Stromal cell of bone marrow (primary cell): Measurements from ENCODE around the gene ZNF787.

ENCODE experiments used
- DNase-seq: peaks from one replicate; pipeline ENCODE4 v3.0.0-alpha.2; 2012; ENCODE audit warnings: low read depth

The ZNF787 gene

DNA sequence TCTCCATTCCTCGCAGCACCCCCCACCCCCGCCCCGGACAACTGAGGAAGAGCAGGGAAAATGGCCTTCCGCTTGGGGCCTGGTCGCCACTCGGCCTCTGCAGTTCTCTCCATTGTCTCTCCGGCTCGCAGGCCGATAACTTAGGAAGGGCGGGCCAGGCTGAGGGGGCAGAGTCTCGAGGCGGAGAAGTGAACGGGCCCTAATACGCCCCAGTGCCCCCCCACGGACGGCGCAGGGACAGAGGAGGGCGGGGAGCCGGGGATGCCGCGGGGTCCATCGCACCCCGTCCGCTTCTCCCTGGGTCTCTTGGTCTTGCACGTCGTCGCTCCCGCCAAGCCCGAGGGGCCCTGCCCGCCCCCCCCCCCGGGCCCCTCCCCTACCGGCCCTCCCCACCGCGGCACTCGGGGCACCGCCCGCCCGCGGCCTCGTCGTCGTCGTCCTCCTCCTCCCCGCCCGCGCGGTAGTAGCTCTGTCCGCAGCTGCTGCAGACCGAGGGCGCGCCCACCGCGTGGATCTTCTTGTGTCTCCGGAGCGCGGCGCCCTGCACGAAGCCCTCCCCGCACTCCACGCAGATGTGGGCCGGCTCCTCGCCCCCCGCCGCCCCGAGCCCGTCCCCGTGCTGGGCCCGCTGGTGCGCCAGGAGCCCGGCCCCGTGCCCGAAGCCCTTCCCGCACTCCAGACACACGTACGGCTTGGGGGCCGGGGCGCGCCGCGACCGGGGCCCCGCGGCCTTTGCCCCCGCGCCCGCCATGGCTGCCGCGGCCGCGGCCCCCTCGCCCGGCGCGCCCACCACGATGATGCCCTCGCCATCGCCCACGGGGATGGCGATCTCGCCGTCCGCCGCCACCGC, 33.2 kb downstream of the ZNF787 start:
- DNase-seq, result no peak

DNA sequence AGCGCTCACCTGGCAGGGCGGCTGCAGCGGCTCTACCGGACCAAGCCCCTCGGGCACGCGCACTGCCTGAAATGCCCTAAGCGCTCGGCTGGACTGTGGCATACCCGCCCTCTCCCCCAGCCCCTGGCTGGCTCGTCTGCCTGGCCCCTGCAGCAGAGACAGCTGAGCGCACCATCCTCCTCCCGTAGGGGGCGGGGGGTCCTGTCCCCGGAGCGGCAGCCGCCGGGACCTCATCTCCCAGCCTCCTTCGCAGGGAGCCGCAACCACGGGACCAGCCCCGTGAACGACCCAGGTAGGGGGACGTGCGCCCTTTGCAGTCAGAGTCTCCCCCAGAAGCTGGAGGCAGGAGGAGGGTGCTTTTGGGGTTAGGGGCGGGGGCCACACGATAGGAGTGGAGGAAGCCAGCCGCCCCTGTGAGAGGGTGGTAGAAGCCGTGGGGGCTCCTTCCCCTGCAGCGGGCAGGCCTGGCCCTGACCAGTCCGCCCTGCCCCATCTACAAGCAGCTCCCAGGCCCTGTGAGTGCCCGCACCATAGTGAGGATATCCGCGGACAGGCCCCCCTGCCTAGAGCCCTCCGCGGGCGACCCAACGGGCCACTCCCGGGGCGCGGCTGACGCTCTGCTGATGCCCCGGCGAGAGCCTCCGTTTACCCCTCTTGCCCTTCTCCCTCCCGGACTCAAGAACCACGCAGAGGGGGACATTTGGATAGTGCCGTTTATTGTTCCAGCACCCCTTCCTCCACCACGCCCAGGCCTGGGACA, 34.2 kb downstream of the ZNF787 start:
- no peak for DNase-seq

DNA sequence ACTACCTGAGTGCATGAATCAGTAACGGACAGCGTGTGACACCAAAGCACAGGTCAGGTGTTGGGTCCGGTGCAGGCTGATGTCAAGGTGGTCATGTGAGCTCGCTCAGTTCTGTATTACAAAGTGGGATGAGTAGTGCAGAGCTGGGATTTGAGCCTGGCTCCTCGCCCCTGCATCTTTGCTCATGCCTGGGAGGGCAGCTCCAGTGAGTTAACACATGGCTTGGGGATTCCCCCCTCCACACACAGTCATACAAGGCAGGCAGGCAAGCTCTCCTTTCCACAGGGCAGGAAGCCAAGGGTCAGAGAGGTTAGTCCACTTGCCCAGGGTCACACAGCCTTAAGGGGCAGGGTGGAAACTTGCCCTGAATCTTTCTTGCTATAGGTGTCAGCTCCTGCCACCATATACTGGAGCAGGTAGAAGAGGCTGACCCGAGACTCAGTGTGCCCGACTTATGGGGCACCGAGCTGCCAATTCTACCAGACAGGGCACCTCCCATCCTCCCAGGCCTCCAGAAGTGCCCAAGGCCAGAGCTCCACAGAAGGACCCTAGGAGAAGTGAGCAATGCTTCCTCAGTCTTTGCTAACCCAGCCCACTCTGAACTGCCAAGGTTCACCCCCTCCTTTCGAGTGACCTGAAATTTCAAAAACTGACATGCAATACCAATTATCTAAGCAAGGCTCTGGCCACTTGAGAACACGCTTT, 35.4 kb downstream of the ZNF787 start:
- no peak for DNase-seq

DNA sequence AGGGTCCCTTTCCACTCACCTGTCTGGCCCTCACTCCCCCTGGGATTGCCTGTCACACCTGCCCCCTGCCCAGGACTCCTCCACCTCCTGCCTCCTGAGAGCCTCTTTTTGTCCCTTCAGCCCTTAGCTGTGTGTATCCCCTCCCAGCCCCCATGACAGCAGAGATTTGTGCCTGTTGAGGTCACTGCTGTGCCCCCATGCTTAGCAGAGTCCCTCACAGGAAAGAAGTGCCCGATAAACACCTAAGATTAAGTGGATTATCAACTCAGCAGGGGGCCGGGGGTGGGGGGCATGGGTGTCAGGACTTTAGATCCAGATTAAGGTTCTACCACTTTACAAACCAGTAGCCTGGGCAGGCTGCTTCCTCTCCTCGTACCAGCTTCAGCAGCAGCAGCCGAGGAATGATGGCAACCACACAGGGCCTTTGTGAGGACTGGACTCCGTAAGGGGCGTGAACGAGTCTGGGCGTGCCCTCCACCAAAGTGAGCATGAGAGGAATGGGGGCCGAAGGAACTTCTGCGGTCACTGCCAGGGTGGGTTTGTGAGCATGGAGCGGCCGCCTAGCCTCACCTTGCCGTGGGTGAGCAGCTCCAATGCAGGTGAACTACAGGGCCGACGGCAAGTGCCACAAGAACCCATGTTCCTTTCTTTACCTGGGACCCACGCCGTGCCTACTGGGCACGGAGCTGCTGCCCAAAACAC, 36.1 kb downstream of the ZNF787 start:
- no peak for DNase-seq

DNA sequence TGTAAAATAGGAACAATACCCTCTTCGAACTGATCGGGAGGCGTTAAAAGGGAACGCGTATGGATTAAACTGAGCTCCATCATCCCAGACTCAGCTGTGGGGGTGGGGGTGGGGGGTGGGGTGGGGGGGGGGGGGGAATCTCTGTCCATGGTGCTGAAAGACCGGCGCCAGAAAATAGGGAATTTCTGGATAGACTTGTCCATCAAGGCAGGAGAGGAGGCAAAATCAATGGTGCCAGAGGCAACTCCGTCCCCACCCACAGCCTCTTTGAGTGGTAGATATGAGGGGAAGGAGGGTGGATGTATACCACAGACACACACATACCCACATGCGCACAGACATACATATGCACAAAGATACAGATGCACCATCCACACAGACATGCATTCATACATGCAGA, 37.4 kb downstream of the ZNF787 start:
- no peak for DNase-seq

DNA sequence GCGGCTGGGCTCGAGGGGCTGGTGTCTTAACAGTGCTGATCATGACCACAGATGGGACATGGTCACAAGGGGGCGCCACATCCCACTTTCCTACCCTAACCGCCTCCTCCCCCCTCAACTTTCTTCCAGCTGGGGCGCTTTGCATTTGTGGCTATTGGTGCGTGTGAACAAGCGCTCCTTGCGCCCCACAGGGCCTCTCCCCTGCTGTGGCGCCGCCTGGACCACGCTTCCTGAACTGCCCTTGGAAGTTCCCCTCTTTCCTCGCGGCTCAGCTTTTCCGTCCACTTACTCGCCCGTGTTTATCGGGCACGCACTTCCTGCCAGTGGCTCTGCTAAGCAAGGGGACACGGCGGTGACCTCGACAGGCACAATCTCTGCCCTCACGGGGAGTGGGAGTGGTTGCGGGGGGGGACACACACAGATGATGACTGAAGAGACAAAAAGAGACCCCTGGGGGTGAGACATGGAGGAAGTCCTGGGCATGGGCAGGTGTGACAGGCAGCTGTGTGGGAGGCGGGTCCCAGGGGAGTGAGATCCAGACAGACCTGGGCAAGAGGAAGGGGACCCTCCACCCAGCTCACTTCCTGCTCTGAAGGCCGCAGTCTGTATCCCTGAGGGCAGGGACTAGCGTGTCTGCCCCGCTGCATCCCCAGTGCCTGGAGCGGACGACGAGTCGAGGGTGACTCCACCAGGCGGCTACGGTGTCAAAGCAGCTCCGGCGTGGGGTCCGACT, 40.3 kb downstream of the ZNF787 start:
- peak; percentile 63 for DNase-seq

DNA sequence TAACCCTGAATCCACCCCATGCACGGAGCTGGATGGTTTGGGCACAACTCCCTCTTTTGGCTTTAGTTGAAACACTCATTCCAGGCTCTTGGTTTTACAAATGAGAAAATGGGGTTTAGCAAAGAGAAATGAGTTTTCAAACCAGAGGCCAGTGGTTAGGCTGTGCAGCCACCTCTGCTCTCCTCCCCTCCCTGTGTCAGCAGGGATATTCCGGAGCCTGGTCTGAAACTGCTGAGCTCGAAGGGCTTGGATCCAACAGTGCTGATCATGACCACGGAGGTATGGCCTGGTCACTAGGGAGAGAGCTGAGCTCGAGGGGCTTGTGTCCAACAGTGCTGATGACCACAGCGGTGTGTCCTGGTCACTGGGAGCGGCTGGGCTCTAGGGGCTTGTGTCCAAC, 41.5 kb downstream of the ZNF787 start:
- DNase-seq, result no peak

DNA sequence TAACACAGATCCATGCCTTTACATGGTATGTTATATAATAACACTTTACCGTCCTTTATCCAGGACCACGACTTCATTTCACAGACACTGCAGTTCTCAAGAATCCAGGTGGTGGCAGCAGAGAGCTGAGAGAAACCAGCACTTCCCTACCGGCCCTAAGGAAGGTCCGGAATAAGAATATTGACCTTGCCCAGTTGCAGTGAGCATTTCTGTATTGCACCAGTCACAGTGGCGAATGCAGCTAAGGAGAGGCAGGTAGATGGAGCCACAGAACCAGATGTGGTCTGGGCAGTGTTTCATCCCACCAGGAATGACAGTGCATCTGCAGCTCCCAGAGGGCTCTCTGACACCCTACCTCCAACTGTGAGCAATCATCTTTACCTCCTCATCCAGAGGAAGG, 44.6 kb downstream of the ZNF787 start:
- DNase-seq, result peak; percentile 37

DNA sequence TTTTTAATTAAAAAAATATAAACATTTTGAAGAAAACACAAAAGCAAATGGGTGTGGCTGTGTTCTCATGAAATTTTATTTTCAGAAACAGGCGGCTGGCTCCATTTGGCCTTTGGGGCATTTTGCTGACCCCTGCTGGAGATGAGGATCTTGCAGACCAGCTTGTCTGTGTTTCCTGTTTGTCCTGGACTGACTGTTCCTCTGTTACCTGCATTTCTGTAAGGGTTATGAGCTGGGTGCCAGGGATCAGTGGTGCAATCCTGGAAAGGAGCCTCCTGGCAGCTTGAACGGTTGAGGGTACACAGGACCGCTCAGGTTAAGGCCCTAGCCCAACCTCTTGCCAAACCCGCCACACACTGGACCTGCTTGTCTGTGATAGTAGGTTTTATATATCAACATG, 49.9 kb downstream of the ZNF787 start:
- DNase-seq, result no peak

DNA sequence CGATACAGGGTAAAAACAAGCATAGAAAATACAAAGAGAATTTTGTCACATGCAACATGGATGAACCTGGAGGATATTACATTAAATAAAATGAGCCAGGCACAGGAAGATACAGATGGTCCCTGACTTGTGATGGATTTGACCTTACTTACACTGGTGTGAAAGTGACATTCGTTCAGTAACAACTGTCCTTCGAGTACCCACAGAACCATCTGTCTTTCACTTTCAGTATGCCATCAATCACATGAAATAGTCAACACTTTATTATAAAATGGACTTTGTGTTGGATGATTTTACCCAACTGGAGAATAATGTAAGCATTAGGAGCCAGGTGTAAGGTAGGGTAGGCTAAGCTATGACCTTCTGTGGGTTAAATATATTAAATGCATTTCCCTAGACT, 51.5 kb downstream of the ZNF787 start:
- no peak for DNase-seq

DNA sequence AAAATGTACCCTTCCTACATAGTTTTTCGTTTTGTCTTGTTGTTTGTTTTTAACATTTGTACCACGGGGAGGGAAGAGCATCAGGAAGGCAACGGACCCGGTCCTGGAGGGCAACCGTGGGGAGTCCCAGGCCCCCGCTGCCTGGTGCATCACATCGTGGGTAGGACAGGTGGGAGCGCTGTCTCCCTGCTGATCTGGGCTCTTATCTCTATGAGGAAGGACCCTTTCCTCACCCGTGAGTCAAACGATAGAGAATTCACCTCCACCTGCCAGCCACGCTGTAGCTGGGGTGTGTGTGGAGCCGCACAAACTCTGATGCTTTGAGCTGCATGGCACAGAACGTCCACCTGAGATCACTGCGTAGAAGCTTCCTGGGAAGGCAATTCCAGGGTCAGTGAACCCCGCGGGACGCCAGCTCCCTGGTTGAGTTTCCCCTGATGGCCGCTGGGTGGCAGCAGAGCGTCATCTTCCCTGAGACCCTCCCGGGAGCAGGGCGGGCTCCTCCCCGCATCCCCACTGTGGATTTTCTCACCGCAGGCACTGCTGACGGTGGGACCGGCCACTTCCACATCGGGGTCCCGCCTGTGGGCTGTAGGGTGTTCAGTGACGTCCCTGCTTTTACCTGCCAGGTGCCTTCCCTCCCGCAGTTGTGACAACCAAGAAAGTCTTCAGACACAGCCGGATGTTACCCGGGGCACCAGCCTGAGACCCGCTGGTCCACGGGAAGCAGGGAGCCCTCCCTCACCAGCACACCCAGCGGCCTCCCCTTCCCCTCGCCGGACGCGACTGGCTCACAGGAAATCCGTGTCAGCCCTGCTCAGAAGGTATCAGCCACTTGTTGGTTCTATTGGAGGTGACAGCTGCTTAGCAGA, 54.7 kb downstream of the ZNF787 start:
- no peak for DNase-seq

DNA sequence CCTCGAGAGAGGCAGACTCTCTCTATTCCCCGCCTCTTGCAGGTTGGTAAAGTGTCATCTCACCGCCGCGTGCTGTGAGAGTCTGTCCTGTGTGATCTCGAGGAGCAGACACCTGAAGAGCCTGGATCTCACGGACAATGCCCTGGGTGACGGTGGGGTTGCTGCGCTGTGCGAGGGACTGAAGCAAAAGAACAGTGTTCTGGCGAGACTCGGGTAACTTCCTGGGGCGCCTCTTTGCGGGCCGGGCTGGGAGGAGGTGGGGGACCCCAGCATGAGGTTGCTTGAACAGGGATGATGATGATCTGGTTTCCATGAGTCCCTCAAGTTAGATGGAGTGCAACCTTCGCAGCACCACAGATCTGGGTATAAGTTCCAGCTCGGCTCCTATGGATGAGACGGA, 67.5 kb downstream of the ZNF787 start:
- no peak for DNase-seq
